HL-60 (cell line): ENCODE results near the gene IWS1.

Experiments used
- GABPA ChIP-seq: IDR thresholded peaks from 2 replicates; pipeline ENCODE4 v1.6.1; 2012; ENCODE audit warnings: low read depth
- POLR2AphosphoS5 ChIP-seq: IDR thresholded peaks from 2 replicates; pipeline ENCODE4 v1.6.1; 2012; ENCODE audit warnings: low read depth
- SPI1 ChIP-seq: IDR thresholded peaks from 2 replicates; pipeline ENCODE4 v1.6.1; 2012; ENCODE audit warnings: low read depth, mild to moderate bottlenecking, borderline replicate concordance
- TF ChIP-seq, protein P1 (sequence below): IDR thresholded peaks from one replicate; pipeline ENCODE4 v1.5.1; 2011; ENCODE audit warnings: low read length, control low read depth, inconsistent platforms; ENCODE audit not compliant: insufficient read depth

DNA sequence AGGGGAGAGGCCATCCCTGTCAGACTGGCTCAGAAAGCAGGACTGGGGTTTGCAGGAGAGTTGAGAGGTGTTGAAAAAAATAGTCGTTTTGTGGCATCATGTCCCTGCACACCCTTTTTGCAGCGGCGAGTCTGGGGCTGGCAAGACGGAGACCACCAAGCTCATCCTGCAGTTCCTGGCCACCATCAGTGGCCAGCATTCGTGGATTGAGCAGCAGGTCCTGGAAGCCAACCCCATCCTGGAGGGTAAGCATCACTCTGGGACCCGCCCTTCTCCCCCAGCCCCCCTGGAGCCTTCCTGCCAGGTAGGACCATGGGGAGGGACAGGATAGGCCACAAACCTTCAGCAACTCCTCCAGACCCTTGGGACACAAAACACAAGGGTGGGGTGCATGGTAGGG, 43.4 kb upstream of the IWS1 start:
- TF ChIP-seq, protein P1, sequence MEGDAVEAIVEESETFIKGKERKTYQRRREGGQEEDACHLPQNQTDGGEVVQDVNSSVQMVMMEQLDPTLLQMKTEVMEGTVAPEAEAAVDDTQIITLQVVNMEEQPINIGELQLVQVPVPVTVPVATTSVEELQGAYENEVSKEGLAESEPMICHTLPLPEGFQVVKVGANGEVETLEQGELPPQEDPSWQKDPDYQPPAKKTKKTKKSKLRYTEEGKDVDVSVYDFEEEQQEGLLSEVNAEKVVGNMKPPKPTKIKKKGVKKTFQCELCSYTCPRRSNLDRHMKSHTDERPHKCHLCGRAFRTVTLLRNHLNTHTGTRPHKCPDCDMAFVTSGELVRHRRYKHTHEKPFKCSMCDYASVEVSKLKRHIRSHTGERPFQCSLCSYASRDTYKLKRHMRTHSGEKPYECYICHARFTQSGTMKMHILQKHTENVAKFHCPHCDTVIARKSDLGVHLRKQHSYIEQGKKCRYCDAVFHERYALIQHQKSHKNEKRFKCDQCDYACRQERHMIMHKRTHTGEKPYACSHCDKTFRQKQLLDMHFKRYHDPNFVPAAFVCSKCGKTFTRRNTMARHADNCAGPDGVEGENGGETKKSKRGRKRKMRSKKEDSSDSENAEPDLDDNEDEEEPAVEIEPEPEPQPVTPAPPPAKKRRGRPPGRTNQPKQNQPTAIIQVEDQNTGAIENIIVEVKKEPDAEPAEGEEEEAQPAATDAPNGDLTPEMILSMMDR = no peak
- TF ChIP-seq SPI1 = no peak
- no peak for TF ChIP-seq POLR2AphosphoS5
- TF ChIP-seq GABPA = no peak
